Forelimb muscle (tissue), 1 donor: ENCODE data around the gene AGPAT2. TPM values are rescaled to one million over a fixed set of nuclear protein-coding genes. Genes with fewer than 3 reads are reported as not detected.
A peak's percentile ranks its signal among the peaks of the same experiment; 100 is the strongest.

Source experiments
- DNase-seq: peaks from one replicate; pipeline ENCODE4 v3.0.0-alpha.2; 2013; ENCODE audit warnings: low read depth
- polyA plus RNA-seq: library from polyadenylated mRNA; unstranded; fragments of 120-200 nt; gene quantifications from one replicate; pipeline ENCODE4 v1.2.1, GENCODE V29; 2013; ENCODE audit not compliant: insufficient read length

The AGPAT2 gene
- 11.6 TPM for polyA plus RNA-seq

DNA sequence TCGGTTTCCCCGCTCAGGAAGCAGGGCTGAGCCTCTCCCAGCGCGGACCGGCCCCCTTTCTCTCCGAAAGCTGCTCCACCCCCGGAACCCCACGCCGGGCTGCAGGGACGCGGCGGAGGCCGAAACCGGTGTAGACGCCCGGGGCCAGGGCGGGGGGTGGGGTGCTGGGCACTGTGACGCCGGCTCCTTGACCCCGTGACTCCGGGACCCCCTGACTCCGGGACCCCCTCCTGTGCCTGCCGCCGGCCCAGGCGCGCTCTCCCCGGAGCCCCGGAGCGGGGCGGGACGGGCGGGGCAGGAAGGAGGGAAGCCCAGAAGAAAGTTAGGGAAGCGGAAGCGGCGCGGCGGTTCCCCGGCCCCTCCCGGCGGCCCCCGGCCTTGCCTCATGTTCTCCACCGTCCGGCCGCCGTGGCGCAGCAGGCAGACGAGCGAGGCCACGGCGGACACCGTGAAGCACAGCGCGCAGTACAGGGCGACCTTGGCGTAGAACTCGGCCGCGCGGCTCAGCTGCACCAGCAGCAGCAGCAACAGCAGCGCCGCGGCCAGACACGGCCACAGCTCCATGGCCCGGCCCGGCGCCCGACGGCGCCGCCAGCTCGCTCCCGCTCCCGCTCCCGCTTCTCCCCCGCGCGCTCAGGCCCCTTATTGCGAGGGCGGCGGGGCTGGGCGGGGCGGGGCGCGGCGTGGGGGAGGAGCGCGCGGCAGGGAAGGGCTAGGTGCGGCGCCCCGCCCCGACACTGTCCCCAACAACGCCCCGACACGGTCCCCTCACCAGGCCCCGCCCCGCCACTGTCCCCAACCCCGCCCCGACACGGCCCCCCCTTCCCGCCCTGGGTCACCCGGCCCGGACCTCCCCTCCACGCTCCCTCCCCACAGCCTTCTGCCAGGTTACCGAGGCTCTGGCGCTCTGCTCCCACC, at the start of gene AGPAT2:
Gene AGPAT2 (minus strand): TSS at position 664 of the 918 bp plus-strand sequence. CDS start 100 bp downstream, at position 564.
- no peak for DNase-seq

DNA sequence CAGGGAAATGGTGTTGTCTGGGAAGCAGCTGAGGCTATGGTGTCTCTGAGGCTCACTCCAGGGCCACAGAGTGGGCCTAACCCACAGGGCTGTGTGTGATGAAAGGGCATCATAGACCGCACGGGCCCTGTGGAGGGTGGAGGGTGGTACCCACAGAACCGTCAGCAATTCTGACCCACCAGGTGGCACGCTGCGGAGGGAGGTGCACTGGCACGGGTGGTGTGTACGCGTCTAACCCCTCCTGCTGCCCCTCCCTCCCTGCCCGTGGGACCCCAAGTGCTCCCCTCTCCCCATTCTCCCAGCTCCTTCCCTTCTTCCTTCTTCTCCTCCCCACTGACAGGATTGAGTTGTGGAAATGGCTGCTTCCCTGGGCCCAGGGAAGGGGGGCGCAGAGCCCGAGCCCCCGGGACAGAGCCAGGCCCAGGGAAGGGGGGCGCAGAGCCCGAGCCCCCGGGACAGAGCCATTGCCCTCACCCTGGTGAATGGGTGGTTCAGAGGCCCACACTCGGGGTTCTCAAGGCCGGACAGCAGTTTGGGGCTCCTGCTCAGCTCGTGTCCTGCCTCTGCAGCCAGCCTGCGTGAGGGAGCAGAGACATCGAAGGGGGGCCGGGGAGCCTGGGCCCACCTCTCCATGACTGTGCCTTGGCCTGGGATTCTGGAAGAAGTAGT, 48.7 kb upstream of the AGPAT2 start:
- DNase-seq = no peak

DNA sequence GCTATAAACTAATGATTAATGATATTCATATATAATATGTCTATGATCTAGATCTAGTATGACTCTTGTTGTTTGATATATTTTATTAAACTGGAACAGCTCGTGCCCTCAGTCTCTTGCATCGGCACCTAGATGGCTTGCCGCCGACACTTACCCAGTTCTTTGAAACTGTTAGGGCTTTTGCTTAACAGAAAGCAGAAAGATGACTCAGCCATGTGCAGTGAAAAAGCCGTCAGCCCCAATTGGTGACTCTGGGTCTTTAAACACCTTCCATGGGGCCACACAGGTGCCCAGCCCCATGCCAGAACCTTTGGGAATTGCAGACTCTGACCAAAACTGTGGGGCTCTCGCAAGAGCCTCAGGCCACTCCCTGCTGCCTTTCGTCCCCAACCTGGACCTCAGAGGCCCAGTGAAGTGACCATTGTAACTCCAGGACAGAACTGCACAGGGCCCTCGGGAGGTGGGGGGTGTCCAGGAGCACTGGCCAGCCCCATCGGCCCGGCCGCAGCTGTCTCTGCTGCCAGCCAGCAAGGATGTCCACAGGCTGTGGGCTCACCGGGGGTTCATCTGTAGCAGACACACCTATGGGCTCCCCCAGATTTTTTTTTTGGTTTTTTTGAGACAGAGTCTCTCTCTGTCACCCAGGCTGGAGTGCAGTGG, 47.7 kb upstream of the AGPAT2 start:
- no peak for DNase-seq

DNA sequence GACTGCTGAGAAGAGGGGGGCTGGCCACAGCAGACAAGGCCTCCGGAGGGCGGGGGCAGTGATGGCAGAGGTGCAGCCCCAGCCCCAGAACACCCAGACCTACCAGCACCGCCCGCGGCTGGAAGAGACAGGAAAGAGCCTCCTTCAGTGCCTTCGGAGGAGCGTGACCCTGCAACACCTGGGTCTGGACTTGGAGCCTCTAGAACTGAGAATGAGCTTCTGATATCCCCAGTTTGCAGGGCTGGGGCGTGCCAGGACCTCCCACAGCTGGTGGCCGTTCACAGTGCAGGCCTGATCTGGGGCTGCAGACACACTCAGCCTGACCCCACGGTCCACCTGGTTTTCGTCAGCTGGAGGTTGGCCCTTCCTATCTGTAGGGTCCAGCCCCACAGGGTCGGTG, 46.4 kb upstream of the AGPAT2 start:
- no peak for DNase-seq

DNA sequence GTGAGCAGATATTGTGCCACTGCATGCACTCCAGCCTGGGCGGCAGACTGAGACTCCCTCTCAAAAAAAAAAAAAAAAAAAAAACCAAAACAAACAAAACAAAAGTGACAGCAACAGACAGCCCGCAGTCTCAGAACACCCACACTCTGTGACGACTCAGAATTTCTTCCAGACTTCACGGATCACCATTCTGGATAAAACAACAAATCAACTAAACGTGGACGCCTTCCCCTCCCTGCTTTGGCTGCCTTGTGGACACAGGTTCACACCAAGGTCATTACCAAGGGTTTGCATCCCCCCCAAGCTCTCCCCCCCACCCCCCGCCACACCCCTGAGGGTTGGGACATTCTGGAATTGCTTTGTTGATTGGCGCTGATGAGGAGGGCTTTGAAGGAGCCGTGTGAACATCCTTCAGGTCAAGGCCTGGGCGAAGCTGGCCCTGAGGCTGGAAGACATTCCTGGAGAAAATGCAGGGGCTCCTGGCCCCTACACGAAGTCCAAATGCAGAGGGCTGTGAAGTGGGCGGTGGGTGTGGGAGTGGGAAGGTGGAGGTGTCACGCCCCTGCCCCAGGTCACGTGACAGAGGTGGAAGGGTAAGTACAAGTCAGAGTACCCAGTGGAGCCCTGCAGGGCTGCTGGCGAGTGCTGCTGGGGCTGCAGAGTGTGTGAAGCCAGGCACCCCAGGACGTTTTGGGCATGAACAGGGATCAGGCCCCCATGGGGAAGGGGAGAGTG, 45.4 kb upstream of the AGPAT2 start:
- DNase-seq = no peak

DNA sequence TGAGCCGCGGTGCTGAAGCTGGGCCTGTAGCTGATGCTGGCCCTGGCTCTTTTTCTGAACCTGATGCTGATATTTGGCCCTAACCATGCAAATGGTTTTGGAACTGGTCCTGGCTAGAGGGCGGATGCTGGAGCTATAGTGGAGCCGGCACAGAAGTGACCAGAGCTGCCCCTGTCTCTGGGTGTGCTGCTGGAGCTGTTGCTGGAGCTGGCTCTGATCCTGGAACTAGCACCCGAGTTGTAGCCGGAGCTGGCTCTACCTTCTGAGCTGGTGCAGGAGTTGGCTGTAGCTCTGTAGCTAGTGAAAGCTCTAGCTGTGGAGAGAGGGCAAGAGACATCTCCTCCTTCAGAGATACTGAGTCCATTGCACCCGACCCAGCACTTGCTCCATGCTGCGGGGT, 42.7 kb upstream of the AGPAT2 start:
- DNase-seq = no peak

DNA sequence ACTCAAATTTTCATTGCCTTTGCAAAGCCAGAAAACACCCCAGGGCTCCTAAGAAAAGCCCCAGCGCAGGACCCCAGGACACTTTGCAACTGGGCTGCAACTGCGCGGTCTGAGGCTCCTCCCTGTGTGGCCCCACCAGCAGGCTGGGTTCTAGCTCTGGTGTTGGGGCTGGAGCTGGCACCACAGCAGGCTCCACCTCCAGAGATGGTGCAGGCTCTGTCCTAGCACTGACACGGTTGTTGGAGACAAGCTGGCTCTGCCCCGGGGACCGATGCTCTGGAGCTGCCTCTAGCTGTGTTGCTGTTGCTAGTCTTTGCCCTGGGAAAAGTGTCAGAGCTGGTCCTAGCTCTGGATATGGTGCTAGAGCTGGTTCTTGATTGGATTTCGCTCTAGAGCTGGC, 41.9 kb upstream of the AGPAT2 start:
- no peak for DNase-seq

DNA sequence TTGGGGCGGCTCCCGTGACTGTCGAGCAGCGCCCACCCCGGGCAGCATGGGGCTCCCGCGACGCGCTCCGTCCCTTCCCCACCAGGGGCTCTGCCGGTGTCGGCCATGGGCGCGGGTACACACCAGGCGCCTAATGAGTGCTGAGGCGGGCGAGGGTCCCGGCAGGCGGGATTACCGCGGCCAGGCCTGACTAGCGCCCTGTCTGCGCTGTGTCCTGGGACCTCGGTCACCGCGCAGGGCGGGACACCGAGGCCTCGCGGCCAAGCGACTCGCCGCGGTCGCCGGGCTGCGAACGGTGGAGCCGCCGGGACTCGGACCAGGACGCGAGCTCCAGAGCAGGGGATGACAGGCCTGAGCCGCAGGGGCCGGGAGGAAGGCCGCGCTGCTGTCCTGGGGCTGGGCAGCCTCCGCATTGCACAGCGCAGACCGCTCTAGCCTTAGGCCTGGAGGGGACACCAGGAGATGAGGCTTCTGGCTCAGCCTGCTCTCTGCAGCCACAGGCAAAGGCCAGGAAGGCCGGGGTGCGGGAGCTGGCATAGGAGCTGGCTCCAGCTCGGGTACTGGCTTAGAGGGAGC, 41.4 kb upstream of the AGPAT2 start:
- DNase-seq = no peak

DNA sequence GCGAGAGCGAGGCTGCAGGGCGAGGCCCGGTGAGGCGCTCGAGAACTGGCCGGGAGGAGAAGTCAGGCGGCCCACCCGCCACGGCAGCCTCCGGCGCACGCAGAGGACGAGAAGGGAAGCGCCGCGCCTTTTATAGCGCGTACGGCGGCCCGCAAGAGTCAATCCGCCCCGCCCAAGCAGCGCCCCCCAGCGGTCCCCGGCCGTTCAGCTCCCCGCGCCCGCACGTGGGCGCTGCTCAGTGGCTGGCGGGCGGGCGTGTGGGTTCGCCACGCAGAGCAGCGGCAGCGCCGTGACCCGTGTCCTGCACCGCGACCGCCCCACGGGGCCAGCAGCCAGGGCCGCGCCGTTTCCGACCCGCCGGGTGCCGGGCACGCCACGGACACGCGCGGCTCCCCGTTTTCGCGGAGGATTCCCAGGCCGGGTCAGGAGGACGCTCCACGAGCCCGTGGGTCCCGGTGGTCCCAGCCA, 40.9 kb upstream of the AGPAT2 start:
- DNase-seq = peak; percentile 54

DNA sequence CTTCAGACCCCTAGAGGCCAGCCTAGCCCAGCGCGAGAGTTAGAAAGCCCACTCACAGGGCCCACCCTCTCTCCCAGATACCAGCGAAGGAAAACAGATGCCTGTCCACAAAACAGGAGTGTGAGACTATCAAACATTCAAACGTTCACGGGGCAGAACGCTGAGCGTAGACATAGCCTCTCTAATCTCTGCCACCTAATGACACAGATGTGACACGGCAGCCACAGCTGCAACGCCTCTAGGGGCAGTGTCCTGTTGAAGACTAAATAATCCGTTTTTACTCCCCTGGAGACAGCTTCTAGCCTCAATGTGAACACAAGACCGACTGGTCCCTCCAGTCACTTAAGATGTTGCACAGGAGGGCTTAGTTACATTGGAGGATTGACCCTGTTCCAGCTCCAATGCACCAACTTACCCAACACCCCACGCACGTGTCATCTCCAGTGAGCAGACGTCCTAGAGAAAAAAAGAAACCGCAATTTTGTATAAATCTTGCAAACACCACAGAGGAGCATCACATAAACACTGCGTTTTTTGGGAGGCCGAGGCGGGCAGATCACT, 39.5 kb upstream of the AGPAT2 start:
- no peak for DNase-seq

DNA sequence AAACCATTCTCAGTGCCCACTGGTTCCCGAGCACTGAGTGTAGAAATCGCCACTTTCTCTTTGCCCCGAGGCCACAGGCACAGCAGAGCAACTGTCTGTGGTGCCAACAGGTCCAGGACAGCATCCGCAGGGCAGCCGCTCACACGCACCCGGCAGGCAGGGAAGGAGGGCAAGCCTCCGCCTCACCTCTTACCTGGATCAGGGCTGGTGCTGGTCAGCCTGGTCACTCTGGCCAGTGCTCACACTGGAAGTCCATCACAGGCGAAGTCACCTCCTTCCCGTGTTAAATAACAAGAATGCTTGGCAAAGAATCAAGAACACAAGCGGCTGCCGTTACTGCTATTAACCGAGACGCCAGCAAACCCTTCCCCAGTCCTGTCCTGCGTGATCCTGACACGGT, 38.9 kb upstream of the AGPAT2 start:
- no peak for DNase-seq

DNA sequence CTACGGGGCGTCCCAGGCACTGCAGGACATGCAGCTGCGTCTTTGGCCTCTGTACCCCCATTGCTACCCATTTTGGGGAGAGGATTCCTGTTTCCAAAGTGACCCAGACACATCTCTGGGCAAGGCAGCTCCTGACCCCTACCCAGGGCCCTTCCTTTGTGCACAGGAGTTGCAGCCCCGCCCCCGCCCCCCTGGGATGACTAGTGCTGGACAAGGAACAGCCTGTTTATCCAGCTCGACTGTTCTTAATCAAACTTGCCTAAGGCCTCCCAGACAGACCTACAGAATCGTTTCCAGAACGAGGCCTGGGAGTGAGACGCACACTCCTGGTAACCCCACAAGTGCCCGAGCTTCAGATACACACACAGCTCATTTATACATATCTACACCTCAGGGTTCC, 38.4 kb upstream of the AGPAT2 start:
- no peak for DNase-seq

DNA sequence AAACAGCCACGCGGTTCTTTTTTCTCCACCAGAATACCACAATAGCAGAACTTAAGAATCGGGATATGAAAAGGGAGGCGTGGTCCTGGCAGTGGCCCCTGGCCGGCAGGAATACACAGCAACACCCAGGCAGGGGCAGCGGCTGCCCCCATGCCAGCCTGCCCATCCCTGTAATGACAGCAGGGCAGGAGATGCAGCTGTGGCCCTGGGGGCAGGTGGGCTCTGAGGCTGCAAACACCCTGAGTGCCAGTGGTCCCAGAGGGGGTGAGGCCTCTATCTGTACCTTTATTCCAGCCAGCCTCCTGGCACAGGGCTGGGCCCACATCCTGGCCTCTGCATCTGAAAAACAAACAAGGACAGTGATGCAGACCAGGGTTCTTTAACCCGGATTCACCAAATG, 37.5 kb upstream of the AGPAT2 start:
- no peak for DNase-seq

DNA sequence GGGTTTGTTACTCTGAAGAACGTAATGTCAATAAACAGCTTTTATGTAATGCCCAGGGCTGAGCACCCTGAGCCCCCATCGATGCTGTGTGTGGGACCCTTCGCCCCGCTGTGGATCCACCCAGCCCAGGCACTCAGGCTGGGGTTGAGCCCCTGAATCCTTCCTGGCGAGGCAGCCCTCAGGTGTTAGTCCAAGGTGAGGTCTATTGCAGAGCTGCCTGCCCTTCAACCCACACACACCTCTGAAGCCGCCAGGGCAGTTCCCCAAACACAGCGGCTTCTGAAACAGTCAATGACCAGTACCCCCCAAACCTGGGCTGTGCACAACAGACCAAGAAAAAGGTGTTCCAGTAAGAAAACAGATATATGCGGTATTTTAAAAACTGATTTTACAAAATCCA, 36.7 kb upstream of the AGPAT2 start:
- no peak for DNase-seq

DNA sequence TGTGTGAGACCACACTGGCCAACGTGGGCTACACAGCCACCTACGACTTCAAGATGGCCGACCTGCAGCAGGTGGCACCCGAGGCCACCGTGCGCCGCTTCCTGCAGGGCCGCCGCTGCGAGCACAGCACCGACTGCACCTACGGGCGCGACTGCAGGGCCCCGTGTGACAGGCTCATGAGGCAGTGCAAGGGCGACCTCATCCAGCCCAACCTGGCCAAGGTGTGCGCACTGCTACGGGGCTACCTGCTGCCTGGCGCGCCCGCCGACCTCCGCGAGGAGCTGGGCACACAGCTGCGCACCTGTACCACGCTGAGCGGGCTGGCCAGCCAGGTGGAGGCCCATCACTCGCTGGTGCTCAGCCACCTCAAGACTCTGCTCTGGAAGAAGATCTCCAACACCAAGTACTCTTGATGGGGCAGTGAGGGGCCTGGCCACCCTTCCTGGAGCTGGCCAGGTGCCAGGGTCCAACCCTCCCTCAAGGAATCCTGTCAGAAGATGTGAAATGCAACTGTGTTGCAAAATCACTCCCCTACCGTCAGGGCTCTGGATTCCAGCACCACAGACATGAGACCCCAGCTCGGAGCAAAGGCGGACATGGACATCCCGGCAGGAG, 36.2 kb upstream of the AGPAT2 start:
- no peak for DNase-seq

DNA sequence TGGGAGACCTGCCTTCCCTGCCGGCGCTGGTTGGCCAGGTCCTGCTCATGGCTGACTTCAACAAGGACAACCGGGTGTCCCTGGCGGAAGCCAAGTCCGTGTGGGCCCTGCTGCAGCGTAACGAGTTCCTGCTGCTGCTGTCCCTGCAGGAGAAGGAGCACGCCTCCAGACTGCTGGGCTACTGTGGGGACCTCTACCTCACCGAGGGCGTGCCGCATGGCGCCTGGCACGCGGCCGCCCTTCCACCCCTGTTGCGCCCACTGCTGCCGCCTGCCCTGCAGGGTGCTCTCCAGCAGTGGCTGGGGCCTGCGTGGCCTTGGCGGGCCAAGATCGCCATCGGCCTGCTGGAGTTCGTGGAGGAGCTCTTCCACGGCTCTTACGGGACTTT, 35.7 kb upstream of the AGPAT2 start:
- DNase-seq = no peak

DNA sequence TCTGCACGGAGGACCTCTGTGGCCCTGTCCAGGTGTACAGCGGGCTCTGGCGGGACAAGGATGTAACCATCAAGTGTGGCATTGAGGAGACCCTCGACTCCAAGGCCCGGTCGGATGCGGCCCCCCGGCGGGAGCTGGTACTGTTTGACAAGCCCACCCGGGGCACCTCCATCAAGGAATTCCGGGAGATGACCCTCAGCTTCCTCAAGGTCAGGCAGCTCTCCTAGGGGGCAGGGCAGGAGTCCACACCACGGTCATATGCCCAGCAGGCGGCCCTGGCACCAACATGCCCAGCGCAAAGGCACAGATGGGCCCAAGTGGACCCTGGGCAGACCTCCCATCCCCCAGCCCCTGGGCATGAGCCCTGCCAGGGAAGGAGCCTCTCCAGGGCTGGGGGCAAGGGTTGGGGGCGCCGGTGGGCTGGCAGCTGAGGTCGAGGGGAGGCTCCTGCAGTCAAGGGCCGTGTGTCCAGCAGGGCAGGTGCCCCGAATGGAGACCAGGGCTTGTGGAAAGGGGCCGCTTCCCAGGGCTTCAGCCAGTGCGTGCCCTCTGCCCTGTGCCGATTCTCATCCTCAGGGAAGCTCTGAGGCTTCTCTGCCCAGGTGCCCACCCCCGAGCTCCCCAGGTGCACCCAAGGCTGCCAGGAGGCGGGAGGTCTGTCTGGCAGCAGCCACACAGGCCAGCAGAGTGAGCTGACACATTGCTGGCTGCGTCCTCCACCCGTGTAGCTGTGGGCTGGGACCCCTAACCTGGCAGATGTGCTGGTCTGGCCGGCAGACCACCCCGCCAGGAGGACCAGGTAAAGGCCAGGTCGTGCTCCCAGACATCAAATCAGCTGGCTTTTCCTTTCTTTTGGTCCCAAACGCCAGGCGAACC, 35.1 kb upstream of the AGPAT2 start:
- no peak for DNase-seq

DNA sequence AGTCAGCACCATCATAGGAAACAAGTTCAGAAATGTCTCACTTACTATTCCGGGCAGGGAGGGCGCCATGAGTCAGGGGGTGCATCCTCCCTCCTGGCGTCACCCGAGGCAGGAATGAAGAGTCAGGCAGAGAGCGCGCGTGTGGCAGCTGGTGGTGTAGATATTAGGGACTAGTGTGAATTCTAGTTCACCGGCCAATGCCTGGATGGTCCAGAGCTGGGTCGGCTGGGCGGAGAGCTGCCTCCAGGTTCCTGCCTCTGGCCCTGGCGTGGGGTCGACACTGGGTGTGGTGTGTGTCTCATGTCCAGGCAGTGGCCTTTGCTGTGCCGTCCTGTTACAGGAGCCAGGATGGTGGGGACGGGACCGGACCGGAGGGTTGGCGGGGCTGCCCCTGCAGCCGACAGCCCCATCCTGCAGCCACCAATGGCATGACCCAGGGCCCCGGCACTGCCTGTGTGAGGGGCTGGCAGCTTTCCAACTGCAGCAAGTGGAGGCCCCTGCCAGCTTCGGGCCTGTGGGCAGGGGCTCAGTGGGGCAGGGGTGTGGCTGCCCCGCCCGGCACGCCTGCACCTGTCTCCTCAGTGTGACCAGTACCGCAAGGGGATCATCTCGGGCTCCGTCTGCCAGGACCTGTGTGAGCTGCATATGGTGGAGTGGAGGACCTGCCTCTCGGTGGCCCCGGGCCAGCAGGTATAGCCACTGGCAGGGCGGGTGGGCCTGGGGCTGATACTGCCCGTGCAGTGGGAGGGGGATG, 34.3 kb upstream of the AGPAT2 start:
- no peak for DNase-seq

DNA sequence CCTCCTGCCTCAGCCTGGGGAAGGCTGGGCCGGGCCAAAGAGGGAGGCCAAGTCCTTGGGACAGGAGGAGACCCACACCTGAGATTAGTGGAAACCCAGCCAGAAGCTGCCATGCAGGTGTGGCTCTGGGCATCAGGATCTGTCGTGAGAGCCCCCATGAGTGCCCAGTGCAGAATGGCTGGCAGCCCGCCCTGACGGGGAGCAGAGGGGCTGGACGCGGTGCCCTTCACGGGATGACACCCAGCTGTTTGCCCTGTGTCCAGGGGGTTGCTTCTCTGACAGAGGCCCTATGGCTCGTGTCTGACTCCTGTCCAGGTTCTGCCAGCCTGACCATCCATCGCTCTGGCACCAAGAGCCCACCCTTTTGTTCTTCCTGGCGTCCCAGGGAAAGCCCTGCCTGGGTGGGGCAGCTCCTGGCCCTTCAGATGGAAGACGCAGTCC, 33.7 kb upstream of the AGPAT2 start:
- DNase-seq = no peak
